Upper lobe of left lung (tissue), 4 donors: Measurements from ENCODE around the gene SP3.

Experiments
- EP300 ChIP-seq, 4 donors: sonication (generic); formaldehyde crosslinking; IDR thresholded peaks; one replicate each; pipeline ENCODE4 v1.5.1; 2017; ENCODE audit warnings: antibody characterized with exemption in 4 of 4, control low read depth in 2 of 4
- POLR2AphosphoS5 ChIP-seq, 2 donors: sonication (generic); formaldehyde crosslinking; IDR thresholded peaks; one replicate each; pipeline ENCODE4 v1.5.1; 2017; ENCODE audit warnings: antibody characterized with exemption in 2 of 2
- TF ChIP-seq, protein P1 (sequence below), 6 experiments: fragments of 450-650 bp in 4 of 6; fragments of 200-600 bp in 2 of 6; sonication (generic) in 2 of 6; IDR thresholded peaks; one replicate each; pipeline ENCODE4 v1.5.1; 2016 to 2019; ENCODE audit warnings: antibody characterized with exemption in 6 of 6

DNA sequence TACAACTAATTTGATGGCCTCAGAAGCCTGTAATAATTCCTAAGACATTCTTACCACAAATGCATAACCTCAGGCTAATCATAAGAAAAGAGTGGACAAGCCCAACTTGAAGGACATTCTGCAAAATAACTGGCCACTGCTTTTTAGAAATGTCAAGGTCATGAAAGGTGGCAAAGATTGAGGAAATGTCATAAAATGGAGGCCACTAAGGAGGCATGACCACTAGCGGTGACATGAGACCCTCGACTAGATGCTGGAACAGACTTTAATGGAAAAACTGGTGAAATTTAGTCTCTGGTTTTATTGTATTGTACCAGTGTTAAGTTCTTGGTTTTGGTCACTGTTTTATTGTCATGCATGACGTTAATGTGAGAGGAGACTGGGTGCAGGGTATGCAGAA lies 78.6 kb downstream of the SP3 start:
- TF ChIP-seq, protein P1, sequence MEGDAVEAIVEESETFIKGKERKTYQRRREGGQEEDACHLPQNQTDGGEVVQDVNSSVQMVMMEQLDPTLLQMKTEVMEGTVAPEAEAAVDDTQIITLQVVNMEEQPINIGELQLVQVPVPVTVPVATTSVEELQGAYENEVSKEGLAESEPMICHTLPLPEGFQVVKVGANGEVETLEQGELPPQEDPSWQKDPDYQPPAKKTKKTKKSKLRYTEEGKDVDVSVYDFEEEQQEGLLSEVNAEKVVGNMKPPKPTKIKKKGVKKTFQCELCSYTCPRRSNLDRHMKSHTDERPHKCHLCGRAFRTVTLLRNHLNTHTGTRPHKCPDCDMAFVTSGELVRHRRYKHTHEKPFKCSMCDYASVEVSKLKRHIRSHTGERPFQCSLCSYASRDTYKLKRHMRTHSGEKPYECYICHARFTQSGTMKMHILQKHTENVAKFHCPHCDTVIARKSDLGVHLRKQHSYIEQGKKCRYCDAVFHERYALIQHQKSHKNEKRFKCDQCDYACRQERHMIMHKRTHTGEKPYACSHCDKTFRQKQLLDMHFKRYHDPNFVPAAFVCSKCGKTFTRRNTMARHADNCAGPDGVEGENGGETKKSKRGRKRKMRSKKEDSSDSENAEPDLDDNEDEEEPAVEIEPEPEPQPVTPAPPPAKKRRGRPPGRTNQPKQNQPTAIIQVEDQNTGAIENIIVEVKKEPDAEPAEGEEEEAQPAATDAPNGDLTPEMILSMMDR (IDR thresholded peaks at IDR 0.05) = no peak
- TF ChIP-seq EP300 (IDR thresholded peaks at IDR 0.05) (no peak), POLR2AphosphoS5 (IDR thresholded peaks at IDR 0.05) (no peak)
